ENCODE data around the gene ANTXR1. TPM values are rescaled to one million over a fixed set of nuclear protein-coding genes. Genes with fewer than 3 reads are reported as not detected.

Gene ANTXR1
- total RNA-seq, 1 donor from 2014 or later = 61.1 TPM

- DNase-seq (ENCODE audit: low read depth, low spot score) = no peak
- no peak overlapping the region for H3K27ac Mint-ChIP-seq (ENCODE audit: unreplicated experiment)
- H3K9me3 Mint-ChIP-seq = no peaks in the 10 kb centered on the region
- peaks cover 70% of the 10 kb centered on the region for H3K27me3 Mint-ChIP-seq (ENCODE audit: low read depth)
- H3K4me1 Mint-ChIP-seq = no peaks in the 10 kb centered on the region
- H3K36me3 Mint-ChIP-seq (ENCODE audit: low read depth) = no peaks in the 10 kb centered on the region
- no peak for TF ChIP-seq CTCF (conservative IDR thresholded peaks at IDR 0.05)
- H3K4me3 Mint-ChIP-seq = no peak overlapping the region
Observed at GRCh38 chr2:69272803-69273471, 260.0 kb downstream of the ANTXR1 start.

GRCh38 chr2:69275490-69275889 is 262.5 kb downstream of the ANTXR1 start:
- no peak for TF ChIP-seq CTCF (conservative IDR thresholded peaks at IDR 0.05)
- Mint-ChIP-seq H3K27ac (ENCODE audit: unreplicated experiment) (no peak overlapping the region), H3K4me1 (no peaks in the 10 kb centered on the region), H3K9me3 (no peaks in the 10 kb centered on the region), H3K4me3 (no peak overlapping the region), H3K36me3 (ENCODE audit: low read depth) (no peaks in the 10 kb centered on the region), H3K27me3 (ENCODE audit: low read depth) (peaks cover 66% of the 10 kb centered on the region)
- DNase-seq (ENCODE audit: low read depth, low spot score) = no peak

- no peak overlapping the region for H3K27ac Mint-ChIP-seq (ENCODE audit: unreplicated experiment)
- H3K36me3 Mint-ChIP-seq (ENCODE audit: low read depth) = no peaks in the 10 kb centered on the region
- no peak for TF ChIP-seq CTCF (conservative IDR thresholded peaks at IDR 0.05)
- no peaks in the 10 kb centered on the region for H3K9me3 Mint-ChIP-seq
- peaks cover 54% of the 10 kb centered on the region for H3K27me3 Mint-ChIP-seq (ENCODE audit: low read depth)
- no peaks in the 10 kb centered on the region for H3K4me1 Mint-ChIP-seq
- DNase-seq (ENCODE audit: low read depth, low spot score) = no peak
- H3K4me3 Mint-ChIP-seq = no peak overlapping the region
Observed at GRCh38 chr2:69278366-69278765, 265.4 kb downstream of the ANTXR1 start.

GRCh38 chr2:69279211-69279610 is 266.2 kb downstream of the ANTXR1 start:
- no peak for TF ChIP-seq CTCF (conservative IDR thresholded peaks at IDR 0.05)
- H3K27me3 Mint-ChIP-seq (ENCODE audit: low read depth) = peaks cover 47% of the 10 kb centered on the region
- H3K27ac Mint-ChIP-seq (ENCODE audit: unreplicated experiment) = no peak overlapping the region
- no peaks in the 10 kb centered on the region for H3K4me1 Mint-ChIP-seq
- H3K9me3 Mint-ChIP-seq = no peaks in the 10 kb centered on the region
- no peaks in the 10 kb centered on the region for H3K36me3 Mint-ChIP-seq (ENCODE audit: low read depth)
- no peak for DNase-seq (ENCODE audit: low read depth, low spot score)
- no peak overlapping the region for H3K4me3 Mint-ChIP-seq

GRCh38 chr2:69279931-69280681 is 267.1 kb downstream of the ANTXR1 start:
- TF ChIP-seq CTCF (conservative IDR thresholded peaks at IDR 0.05) = no peak
- no peak overlapping the region for H3K4me3 Mint-ChIP-seq
- H3K9me3 Mint-ChIP-seq = no peaks in the 10 kb centered on the region
- DNase-seq (ENCODE audit: low read depth, low spot score) = no peak
- H3K27ac Mint-ChIP-seq (ENCODE audit: unreplicated experiment) = no peak overlapping the region
- no peaks in the 10 kb centered on the region for H3K4me1 Mint-ChIP-seq
- H3K27me3 Mint-ChIP-seq (ENCODE audit: low read depth) = peaks cover 39% of the 10 kb centered on the region
- H3K36me3 Mint-ChIP-seq (ENCODE audit: low read depth) = no peaks in the 10 kb centered on the region

Measured in neural crest cell (in vitro differentiated cells).